ENCODE results near the gene RHNO1. TPM values are rescaled to one million over a fixed set of nuclear protein-coding genes. Genes with fewer than 3 reads are reported as not detected.

The RHNO1 gene
- total RNA-seq, 1 experiment from 2014 or later, result 37.7 TPM

DNA sequence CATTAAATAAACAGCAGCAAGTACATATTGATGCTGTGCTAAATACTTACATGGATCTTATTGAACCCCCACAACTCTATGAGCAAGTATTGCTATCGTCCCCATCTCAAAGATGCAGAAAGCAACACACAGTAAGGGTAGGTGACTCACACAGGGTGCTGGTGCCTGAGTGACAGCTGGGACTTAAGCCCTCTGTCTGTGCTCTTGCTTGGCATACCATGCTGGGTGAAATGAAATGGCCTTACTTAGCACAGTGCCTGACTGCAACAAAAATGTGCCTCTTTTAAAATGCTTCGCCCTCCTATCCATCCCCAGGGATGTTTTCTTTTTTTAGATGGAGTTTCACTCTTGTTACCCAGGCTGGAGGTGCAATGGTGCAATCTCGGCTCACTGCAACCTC, 21.0 kb upstream of the RHNO1 start:
- Histone ChIP-seq H3K36me3 (ENCODE audit: control insufficient read depth, insufficient read depth, low read length) (no peaks in the 10 kb centered on the region; the same call in 1 of the 2 replicates), H3K27me3 (ENCODE audit: control insufficient read depth, insufficient read depth, low read length) (no peaks in the 10 kb centered on the region), H3K4me3 (ENCODE audit: low read depth in 2 of 2, low read length in 2 of 2) (no peak overlapping the region), H3K4me1 (ENCODE audit: control insufficient read depth, insufficient read depth, low read length) (no peaks in the 10 kb centered on the region), H3K9me3 (ENCODE audit: control insufficient read depth, insufficient read depth, low read depth, low read length) (no peaks in the 10 kb centered on the region), H3K27ac (ENCODE audit: low read length) (no peak overlapping the region)
- CTCF ChIA-PET, result no interaction called here
- no peak for DNase-seq (ENCODE audit: low read depth, low spot score)
- POLR2A ChIA-PET, result no interaction called here
- no TSS peak for BruUV-seq (replicated peaks)
- intact Hi-C loops (cut with micrococcal nuclease; ENCODE audit: unreplicated experiment) (no loop called here), in situ Hi-C loops (cut with HindIII; ENCODE audit: low pct_unique_long_range_greater_than_20kb, low sequenced_read_pairs) (no loop called here)
- TF ChIP-seq POLR2AphosphoS5 (IDR thresholded peaks at IDR 0.05; ENCODE audit: low read depth, low read length), result no peak
- ATAC-seq, result peak; percentile 54

GRCh38 chr12:2857021-2857431, 20.0 kb upstream of the RHNO1 start, which contains the start of gene TEX52:
Gene TEX52, minus strand, starts transcription at chr12:2857039. Its CDS starts 13 bp downstream, at chr12:2857026.
- in situ Hi-C loops (cut with HindIII; ENCODE audit: low pct_unique_long_range_greater_than_20kb, low sequenced_read_pairs), result no loop called here
- ChIA-PET CTCF (interaction anchor here (0.5 to 0.6 kb wide), 2 partner anchors 17 to 29 kb away, joined by 5 to 14 read pairs; no protein-coding TSS in a partner anchor), POLR2A (no interaction called here)
- intact Hi-C loops (cut with micrococcal nuclease; ENCODE audit: unreplicated experiment), result no loop called here
- ATAC-seq (peak; percentile 36), DNase-seq (ENCODE audit: low read depth, low spot score) (no peak)
- H3K36me3 ChIP-seq (ENCODE audit: control insufficient read depth, insufficient read depth, low read length), result no peaks in the 10 kb centered on the region; the same call in none of the 2 replicates
- H3K4me3 ChIP-seq (ENCODE audit: low read depth in 2 of 2, low read length in 2 of 2), result no peak within 1 kb of the TSS
- TF ChIP-seq SIN3A (IDR thresholded peaks at IDR 0.05; ENCODE audit: borderline replicate concordance, insufficient read depth, low read depth, low read length) (no peak), POLR2AphosphoS5 (IDR thresholded peaks at IDR 0.05; ENCODE audit: low read depth, low read length) (0 out of 2 replicates have a peak, but pooled peaks have one; percentile 21)
- TF ChIP-seq, protein P1, sequence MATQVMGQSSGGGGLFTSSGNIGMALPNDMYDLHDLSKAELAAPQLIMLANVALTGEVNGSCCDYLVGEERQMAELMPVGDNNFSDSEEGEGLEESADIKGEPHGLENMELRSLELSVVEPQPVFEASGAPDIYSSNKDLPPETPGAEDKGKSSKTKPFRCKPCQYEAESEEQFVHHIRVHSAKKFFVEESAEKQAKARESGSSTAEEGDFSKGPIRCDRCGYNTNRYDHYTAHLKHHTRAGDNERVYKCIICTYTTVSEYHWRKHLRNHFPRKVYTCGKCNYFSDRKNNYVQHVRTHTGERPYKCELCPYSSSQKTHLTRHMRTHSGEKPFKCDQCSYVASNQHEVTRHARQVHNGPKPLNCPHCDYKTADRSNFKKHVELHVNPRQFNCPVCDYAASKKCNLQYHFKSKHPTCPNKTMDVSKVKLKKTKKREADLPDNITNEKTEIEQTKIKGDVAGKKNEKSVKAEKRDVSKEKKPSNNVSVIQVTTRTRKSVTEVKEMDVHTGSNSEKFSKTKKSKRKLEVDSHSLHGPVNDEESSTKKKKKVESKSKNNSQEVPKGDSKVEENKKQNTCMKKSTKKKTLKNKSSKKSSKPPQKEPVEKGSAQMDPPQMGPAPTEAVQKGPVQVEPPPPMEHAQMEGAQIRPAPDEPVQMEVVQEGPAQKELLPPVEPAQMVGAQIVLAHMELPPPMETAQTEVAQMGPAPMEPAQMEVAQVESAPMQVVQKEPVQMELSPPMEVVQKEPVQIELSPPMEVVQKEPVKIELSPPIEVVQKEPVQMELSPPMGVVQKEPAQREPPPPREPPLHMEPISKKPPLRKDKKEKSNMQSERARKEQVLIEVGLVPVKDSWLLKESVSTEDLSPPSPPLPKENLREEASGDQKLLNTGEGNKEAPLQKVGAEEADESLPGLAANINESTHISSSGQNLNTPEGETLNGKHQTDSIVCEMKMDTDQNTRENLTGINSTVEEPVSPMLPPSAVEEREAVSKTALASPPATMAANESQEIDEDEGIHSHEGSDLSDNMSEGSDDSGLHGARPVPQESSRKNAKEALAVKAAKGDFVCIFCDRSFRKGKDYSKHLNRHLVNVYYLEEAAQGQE (IDR thresholded peaks at IDR 0.05; ENCODE audit: insufficient read depth in 1 of 2, low read depth in 2 of 2, low read length in 1 of 2), result no peak
- no peaks in the 10 kb centered on the region for H3K27me3 ChIP-seq (ENCODE audit: control insufficient read depth, insufficient read depth, low read length)
- H3K9me3 ChIP-seq (ENCODE audit: control insufficient read depth, insufficient read depth, low read depth, low read length), result no peaks in the 10 kb centered on the region
- no peaks in the 10 kb centered on the region for H3K4me1 ChIP-seq (ENCODE audit: control insufficient read depth, insufficient read depth, low read length)
- H3K27ac ChIP-seq (ENCODE audit: low read length), result no peak within 1 kb of the TSS
- BruUV-seq (replicated peaks), result no TSS peak

GRCh38 chr12:2857576-2857975, 19.4 kb upstream of the RHNO1 start:
- Histone ChIP-seq H3K4me1 (ENCODE audit: control insufficient read depth, insufficient read depth, low read length) (no peaks in the 10 kb centered on the region), H3K9me3 (ENCODE audit: control insufficient read depth, insufficient read depth, low read depth, low read length) (no peaks in the 10 kb centered on the region), H3K36me3 (ENCODE audit: control insufficient read depth, insufficient read depth, low read length) (no peaks in the 10 kb centered on the region; the same call in none of the 2 replicates), H3K27me3 (ENCODE audit: control insufficient read depth, insufficient read depth, low read length) (no peaks in the 10 kb centered on the region), H3K27ac (ENCODE audit: low read length) (no peak overlapping the region), H3K4me3 (ENCODE audit: low read depth in 2 of 2, low read length in 2 of 2) (no peak overlapping the region)
- ChIA-PET CTCF (no interaction called here), POLR2A (no interaction called here)
- no peak for TF ChIP-seq TCF7L2 (IDR thresholded peaks at IDR 0.05; ENCODE audit: low read depth, low read length)
- TF ChIP-seq CTCF (IDR thresholded peaks at IDR 0.05), result no peak
- TF ChIP-seq SIN3A (IDR thresholded peaks at IDR 0.05; ENCODE audit: borderline replicate concordance, insufficient read depth, low read depth, low read length), result no peak
- TF ChIP-seq POLR2AphosphoS5 (IDR thresholded peaks at IDR 0.05; ENCODE audit: low read depth, low read length), result no peak
- TF ChIP-seq, protein P1 (IDR thresholded peaks at IDR 0.05; ENCODE audit: insufficient read depth in 1 of 2, low read depth in 2 of 2, low read length in 1 of 2), result no peak
- BruUV-seq (replicated peaks), result no TSS peak
- ATAC-seq, result peak; percentile 18; the same call in 1 of the 2 replicates
- in situ Hi-C loops (cut with HindIII; ENCODE audit: low pct_unique_long_range_greater_than_20kb, low sequenced_read_pairs), result no loop called here
- intact Hi-C loops (cut with micrococcal nuclease; ENCODE audit: unreplicated experiment), result no loop called here
- no peak for DNase-seq (ENCODE audit: low read depth, low spot score)

Measured in Panc1 (cell line).